ENCODE measurements around the gene MAK. TPM values are rescaled to one million over a fixed set of nuclear protein-coding genes. Genes with fewer than 3 reads are reported as not detected.

MAK gene
- total and polyA plus RNA-seq, 2 of the 13 experiments (the other 11 are each of a cell fraction or from before 2014, with no cell fraction given) = 0.04 TPM; not detected in 1

DNA sequence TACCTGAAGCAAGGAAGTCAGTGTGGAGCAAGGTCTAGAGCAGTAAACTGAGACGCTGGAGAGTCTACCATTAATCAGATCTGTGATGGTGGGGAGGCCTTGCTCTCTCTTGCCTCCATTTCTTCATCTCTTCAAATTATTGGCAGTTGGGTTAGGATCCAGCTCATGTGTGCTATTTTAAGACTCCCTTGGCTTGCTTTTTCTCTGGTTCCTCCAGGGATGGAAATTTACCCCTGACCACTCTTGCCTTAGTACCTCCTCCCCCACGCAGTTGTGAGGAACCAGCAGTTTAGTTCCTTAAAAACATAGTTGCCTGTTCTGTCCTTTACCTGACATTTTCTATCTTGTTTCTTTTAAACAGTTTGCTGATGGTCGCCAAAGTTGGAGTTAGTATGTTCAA, 108.1 kb downstream of the MAK start:
- no peak for ATAC-seq
- Histone ChIP-seq H3K9me3 (ENCODE audit: low read length) (no peaks in the 10 kb centered on the region), H3K79me2 (ENCODE audit: insufficient read depth, low read length) (peaks cover 5% of the 10 kb centered on the region), H3K4me3 (replicated peaks in 1 of 3; ENCODE audit: insufficient read depth in 1 of 3, low read depth in 2 of 3, low read length in 3 of 3) (no peak overlapping the region), H3K4me2 (ENCODE audit: low read depth, low read length) (no peak overlapping the region), H3K4me1 (ENCODE audit: insufficient read depth, low read length) (peaks cover 14% of the 10 kb centered on the region), H3K36me3 (replicated peaks in 1 of 2; ENCODE audit: control insufficient read depth in 1 of 2, insufficient read depth in 2 of 2, low read length in 2 of 2) (peaks cover 14 to 43% of the 10 kb centered on the region in 2 experiments; a peak in 4 of 5 replicates), H3K27me3 (ENCODE audit: control insufficient read depth in 1 of 2, insufficient read depth in 2 of 2, low read length in 2 of 2) (no peaks in the 10 kb centered on the region), H4K20me1 (ENCODE audit: insufficient read depth, low read length) (no peaks in the 10 kb centered on the region), H2AFZ (ENCODE audit: low read length) (no peak overlapping the region), H3K27ac (ENCODE audit: extremely low read length, insufficient read depth, low read length) (no peak overlapping the region), H3K9ac (ENCODE audit: insufficient read depth, low read depth, low read length) (no peak overlapping the region)
- no peak for DNase-seq (ENCODE audit: low spot score)
- BruUV-seq (replicated peaks) = no TSS peak
- POLR2A ChIA-PET = interaction anchor here (8.3 kb wide), 1 partner anchor 9 kb away, joined by 71 read pairs; the partner anchor contains the start of gene TMEM14C
- FAIRE-seq = no peak
- CTCF ChIA-PET (ENCODE audit: low intra/inter-chr PET ratio, low total read pairs) = no interaction called here
- WGBS (ENCODE audit: low lambda C conversion rate) = 99% methylated on average over 3 of the region's 3 CpGs
- intact Hi-C loops (cut with micrococcal nuclease; ENCODE audit: unreplicated experiment) = no loop called here
- in situ Hi-C loops (cut with HindIII; ENCODE audit: extremely low pct_ligation_motif_present, low pct_unique_long_range_greater_than_20kb) = no loop called here
- no peak for TF ChIP-seq GLI4 (CRISPR knock-in tag; IDR thresholded peaks at IDR 0.05; ENCODE audit: borderline replicate concordance)
- no peak for TF ChIP-seq ZZZ3 (CRISPR knock-in tag; IDR thresholded peaks at IDR 0.05; ENCODE audit: borderline replicate concordance)
- no peak for TF ChIP-seq ZFX (CRISPR knock-in tag; IDR thresholded peaks at IDR 0.05; ENCODE audit: low read depth)
- TF ChIP-seq KLF16 (CRISPR knock-in tag; IDR thresholded peaks at IDR 0.05) = no peak

DNA sequence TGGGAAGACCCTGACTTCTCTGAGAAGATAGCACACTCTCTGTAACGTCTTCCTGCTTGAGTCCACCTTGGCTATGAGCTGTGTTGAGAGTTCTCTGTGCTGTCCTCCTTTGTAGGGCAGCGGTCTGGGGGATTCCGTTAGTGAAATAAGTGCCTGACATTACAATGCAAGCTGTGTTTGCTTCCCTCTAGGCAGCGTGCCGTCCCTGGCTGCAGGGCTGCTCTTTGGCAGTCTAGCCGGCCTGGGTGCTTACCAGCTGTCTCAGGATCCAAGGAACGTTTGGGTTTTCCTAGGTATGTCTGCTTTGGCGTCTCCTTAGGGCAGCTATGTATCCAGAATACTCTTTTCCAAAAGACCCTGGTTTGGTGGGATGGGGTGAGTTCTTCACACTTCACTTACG, 112.6 kb downstream of the MAK start:
- no peaks in the 10 kb centered on the region for H3K27me3 ChIP-seq (ENCODE audit: control insufficient read depth in 1 of 2, insufficient read depth in 2 of 2, low read length in 2 of 2)
- peaks cover 25% of the 10 kb centered on the region for H3K79me2 ChIP-seq (ENCODE audit: insufficient read depth, low read length)
- TF ChIP-seq EED (CRISPR knock-in tag; IDR thresholded peaks at IDR 0.05) (0 out of 2 replicates have a peak, but pooled peaks have one; percentile 26), ZMYM4 (CRISPR knock-in tag; IDR thresholded peaks at IDR 0.05) (no peak)
- no TSS peak for BruUV-seq (replicated peaks)
- WGBS (ENCODE audit: low lambda C conversion rate) = 95% methylated on average over 9 of the region's 9 CpGs
- H3K9me3 ChIP-seq (ENCODE audit: low read length) = no peaks in the 10 kb centered on the region
- FAIRE-seq (no peak), ATAC-seq (no peak), DNase-seq (ENCODE audit: low spot score) (no peak)
- intact Hi-C loops (cut with micrococcal nuclease; ENCODE audit: unreplicated experiment) (no loop called here), in situ Hi-C loops (cut with HindIII; ENCODE audit: extremely low pct_ligation_motif_present, low pct_unique_long_range_greater_than_20kb) (no loop called here)
- no peak overlapping the region for H3K27ac ChIP-seq (ENCODE audit: extremely low read length, insufficient read depth, low read length)
- H4K20me1 ChIP-seq (ENCODE audit: insufficient read depth, low read length) = no peaks in the 10 kb centered on the region
- no peak overlapping the region for H3K4me2 ChIP-seq (ENCODE audit: low read depth, low read length)
- no peak overlapping the region for H2AFZ ChIP-seq (ENCODE audit: low read length)
- no peak overlapping the region for H3K9ac ChIP-seq (ENCODE audit: insufficient read depth, low read depth, low read length)
- ChIA-PET POLR2A (interaction anchor here (0.8 to 3.2 kb wide), 2 partner anchors 21 to 31 kb away, joined by 3 to 16 read pairs; partner anchors contain the start of genes C6orf52, PAK1IP1 and TMEM14B), CTCF (ENCODE audit: low intra/inter-chr PET ratio, low total read pairs) (no interaction called here)
- peaks cover 12 to 41% of the 10 kb centered on the region in 2 experiments for H3K36me3 ChIP-seq (replicated peaks in 1 of 2; ENCODE audit: control insufficient read depth in 1 of 2, insufficient read depth in 2 of 2, low read length in 2 of 2)
- no peak overlapping the region for H3K4me3 ChIP-seq (replicated peaks in 1 of 3; ENCODE audit: insufficient read depth in 1 of 3, low read depth in 2 of 3, low read length in 3 of 3)
- H3K4me1 ChIP-seq (ENCODE audit: insufficient read depth, low read length) = peaks cover 34% of the 10 kb centered on the region
